WTC11 (cell line): ENCODE data around the gene EBNA1BP2. TPM values are rescaled to one million over a fixed set of nuclear protein-coding genes. Genes with fewer than 3 reads are reported as not detected.

Source experiments
- ATAC-seq: fragments of 200-7000 bp; cut with Tn5 transposase; 2 replicates; pipeline ENCODE4 v1.10.0; 2021; ENCODE audit warnings: mild to moderate bottlenecking, moderate library complexity
- CTCF ChIA-PET: fragments of 300-600 bp; sonication (Branson Sonifier 250); formaldehyde crosslinking; loops from one replicate; lab custom pipeline; 2021; ENCODE audit warnings: antibody characterized with exemption; lab: Charles Lee
- POLR2A ChIA-PET: fragments of 350-600 bp; sonication (Branson Sonifier 250); formaldehyde crosslinking; loops from one replicate; lab custom pipeline; 2021; ENCODE audit warnings: antibody characterized with exemption; lab: Charles Lee
- DNase-seq: peaks from one replicate; pipeline ENCODE4 v3.0.0; 2021; ENCODE audit warnings: low spot score
- H3K27ac Mint-ChIP-seq: 2 replicates; pipeline ENCODE4 v1.8.0; 2021; ENCODE audit warnings: mixed read lengths
- H3K27me3 Mint-ChIP-seq: 2 replicates; pipeline ENCODE4 v1.8.0; 2021; ENCODE audit warnings: low read depth, mild to moderate bottlenecking, moderate library complexity, mixed read lengths
- H3K36me3 Mint-ChIP-seq: 2 replicates; pipeline ENCODE4 v1.8.0; 2021; ENCODE audit warnings: mixed read lengths
- H3K4me1 Mint-ChIP-seq: 2 replicates; pipeline ENCODE4 v1.8.0; 2022; ENCODE audit warnings: mixed read lengths
- H3K4me3 Mint-ChIP-seq: 2 replicates; pipeline ENCODE4 v1.8.0; 2021; ENCODE audit warnings: mild to moderate bottlenecking, moderate library complexity, mixed read lengths
- H3K9me3 Mint-ChIP-seq: 2 replicates; pipeline ENCODE4 v1.8.0; 2021; ENCODE audit warnings: mixed read lengths
- CBFB ChIP-seq: sonication (generic); formaldehyde crosslinking; IDR thresholded peaks from 2 replicates; pipeline ENCODE4 v1.8.1; 2022; ENCODE audit warnings: mild to moderate bottlenecking, low read depth, missing genetic modification reagents
- CDX4 ChIP-seq: fragments of 250-450 bp; sonication (Bioruptor Pico); IDR thresholded peaks from 2 replicates; pipeline ENCODE4 v1.9.0; 2021; ENCODE audit warnings: moderate library complexity, mild to moderate bottlenecking, inconsistent platforms, borderline replicate concordance
- GRHL2 ChIP-seq: fragments of 250-450 bp; sonication (Bioruptor Pico); IDR thresholded peaks from 2 replicates; pipeline ENCODE4 v1.8.0; 2022; ENCODE audit warnings: mild to moderate bottlenecking, moderate library complexity; ENCODE audit not compliant: insufficient replicate concordance, severe bottlenecking
- HMGA2 ChIP-seq: fragments of 250-450 bp; sonication (Bioruptor Pico); IDR thresholded peaks from 2 replicates; pipeline ENCODE4 v1.4.0; 2021; ENCODE audit warnings: mild to moderate bottlenecking, moderate library complexity
- NFYB ChIP-seq: sonication (generic); formaldehyde crosslinking; conservative IDR thresholded peaks from 2 replicates; pipeline ENCODE4 v1.8.0; 2022; ENCODE audit warnings: low read depth, missing genetic modification reagents
- PRDM15 ChIP-seq: sonication (generic); formaldehyde crosslinking; IDR thresholded peaks from 2 replicates; pipeline ENCODE4 v1.8.0; 2022; ENCODE audit warnings: missing genetic modification reagents
- SMAD4 ChIP-seq: sonication (generic); formaldehyde crosslinking; IDR thresholded peaks from 2 replicates; pipeline ENCODE4 v1.8.0; 2022; ENCODE audit warnings: mild to moderate bottlenecking, missing genetic modification reagents
- SOX15 ChIP-seq: fragments of 250-450 bp; sonication (Bioruptor Pico); IDR thresholded peaks from 2 replicates; pipeline ENCODE4 v1.9.0; 2021; ENCODE audit warnings: mild to moderate bottlenecking
- SP1 ChIP-seq: sonication (generic); formaldehyde crosslinking; conservative IDR thresholded peaks from 2 replicates; pipeline ENCODE4 v1.8.1; 2022; ENCODE audit warnings: missing genetic modification reagents
- TCF7 ChIP-seq: sonication (generic); formaldehyde crosslinking; IDR thresholded peaks from 2 replicates; pipeline ENCODE4 v1.8.0; 2022; ENCODE audit warnings: mild to moderate bottlenecking, low read depth, missing genetic modification reagents, moderate library complexity
- ZBTB21 ChIP-seq: sonication (generic); formaldehyde crosslinking; IDR thresholded peaks from 2 replicates; pipeline ENCODE4 v1.8.1; 2023; ENCODE audit warnings: mild to moderate bottlenecking, missing genetic modification reagents, borderline replicate concordance
- ZNF219 ChIP-seq: sonication (generic); formaldehyde crosslinking; IDR thresholded peaks from 2 replicates; pipeline ENCODE4 v1.8.0; 2023; ENCODE audit warnings: missing genetic modification reagents, mild to moderate bottlenecking, borderline replicate concordance
- ZNF232 ChIP-seq: sonication (generic); formaldehyde crosslinking; IDR thresholded peaks from 2 replicates; pipeline ENCODE4 v1.8.0; 2022; ENCODE audit warnings: mild to moderate bottlenecking, missing genetic modification reagents
- ZNF416 ChIP-seq: fragments of 250-450 bp; sonication (Bioruptor Pico); IDR thresholded peaks from 2 replicates; pipeline ENCODE4 v1.9.0; 2021; ENCODE audit warnings: mild to moderate bottlenecking, inconsistent platforms
- total RNA-seq: library from RNA; stranded (reverse); gene quantifications from 3 replicates; pipeline ENCODE4 v1.2.3, GENCODE V29; 2021
- TF ChIP-seq, protein P1 (sequence below): sonication (generic); formaldehyde crosslinking; conservative IDR thresholded peaks from 2 replicates; pipeline ENCODE4 v1.8.1; 2023; ENCODE audit warnings: mild to moderate bottlenecking, low read depth, missing genetic modification reagents, moderate library complexity
- TF ChIP-seq, protein P2 (sequence below): sonication (generic); formaldehyde crosslinking; IDR thresholded peaks from 2 replicates; pipeline ENCODE4 v1.8.1; 2022; ENCODE audit warnings: mild to moderate bottlenecking, moderate library complexity, missing genetic modification reagents
- TF ChIP-seq, protein P3 (sequence below): fragments of 250-450 bp; sonication (Bioruptor Pico); IDR thresholded peaks from 2 replicates; pipeline ENCODE4 v2.1.2; 2022; ENCODE audit warnings: mild to moderate bottlenecking, moderate library complexity
- TF ChIP-seq, protein P4 (sequence below): sonication (generic); formaldehyde crosslinking; IDR thresholded peaks from 2 replicates; pipeline ENCODE4 v1.8.1; 2023; ENCODE audit warnings: mild to moderate bottlenecking, missing genetic modification reagents, borderline replicate concordance

The EBNA1BP2 gene
- total RNA-seq, 1 experiment from 2014 or later: 93.7 TPM

GRCh38 chr1:43153443-43153842, 18.6 kb downstream of the EBNA1BP2 start:
- H3K27me3 Mint-ChIP-seq: peaks cover 10% of the 10 kb centered on the region; the same call in 1 of the 2 replicates
- no peak for ATAC-seq
- no peak overlapping the region for H3K4me3 Mint-ChIP-seq
- TF ChIP-seq HMGA2 (CRISPR knock-in tag): peak; percentile 93
- TF ChIP-seq TCF7 (CRISPR knock-in tag): no peak
- TF ChIP-seq, all 79 proteins: peak for 1
- ChIA-PET POLR2A (no interaction called here), CTCF (interaction anchor here (1.1 kb wide), 1 partner anchor 79 kb away, joined by 5 read pairs; no protein-coding TSS in a partner anchor)
- DNase-seq: no peak
- Mint-ChIP-seq H3K27ac (no peak overlapping the region), H3K4me1 (peaks cover 18% of the 10 kb centered on the region), H3K9me3 (no peaks in the 10 kb centered on the region), H3K36me3 (no peaks in the 10 kb centered on the region)

- H3K27ac Mint-ChIP-seq: no peak overlapping the region
- peaks cover 20% of the 10 kb centered on the region for H3K4me1 Mint-ChIP-seq
- CTCF ChIA-PET: interaction anchor here (0.6 to 1.2 kb wide), 3 partner anchors 79 to 240 kb away, joined by 3 to 5 read pairs (median 4); no protein-coding TSS in a partner anchor
- H3K9me3 Mint-ChIP-seq: no peaks in the 10 kb centered on the region
- ATAC-seq (peak; percentile 23; the same call in 1 of the 2 replicates), DNase-seq (no peak)
- no peak overlapping the region for H3K4me3 Mint-ChIP-seq
- POLR2A ChIA-PET: no interaction called here
- no peaks in the 10 kb centered on the region for H3K36me3 Mint-ChIP-seq
- H3K27me3 Mint-ChIP-seq: peaks cover 11% of the 10 kb centered on the region; the same call in 1 of the 2 replicates
- TF ChIP-seq, protein P1, sequence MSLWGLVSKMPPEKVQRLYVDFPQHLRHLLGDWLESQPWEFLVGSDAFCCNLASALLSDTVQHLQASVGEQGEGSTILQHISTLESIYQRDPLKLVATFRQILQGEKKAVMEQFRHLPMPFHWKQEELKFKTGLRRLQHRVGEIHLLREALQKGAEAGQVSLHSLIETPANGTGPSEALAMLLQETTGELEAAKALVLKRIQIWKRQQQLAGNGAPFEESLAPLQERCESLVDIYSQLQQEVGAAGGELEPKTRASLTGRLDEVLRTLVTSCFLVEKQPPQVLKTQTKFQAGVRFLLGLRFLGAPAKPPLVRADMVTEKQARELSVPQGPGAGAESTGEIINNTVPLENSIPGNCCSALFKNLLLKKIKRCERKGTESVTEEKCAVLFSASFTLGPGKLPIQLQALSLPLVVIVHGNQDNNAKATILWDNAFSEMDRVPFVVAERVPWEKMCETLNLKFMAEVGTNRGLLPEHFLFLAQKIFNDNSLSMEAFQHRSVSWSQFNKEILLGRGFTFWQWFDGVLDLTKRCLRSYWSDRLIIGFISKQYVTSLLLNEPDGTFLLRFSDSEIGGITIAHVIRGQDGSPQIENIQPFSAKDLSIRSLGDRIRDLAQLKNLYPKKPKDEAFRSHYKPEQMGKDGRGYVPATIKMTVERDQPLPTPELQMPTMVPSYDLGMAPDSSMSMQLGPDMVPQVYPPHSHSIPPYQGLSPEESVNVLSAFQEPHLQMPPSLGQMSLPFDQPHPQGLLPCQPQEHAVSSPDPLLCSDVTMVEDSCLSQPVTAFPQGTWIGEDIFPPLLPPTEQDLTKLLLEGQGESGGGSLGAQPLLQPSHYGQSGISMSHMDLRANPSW: no peak
- TF ChIP-seq ZNF416 (CRISPR knock-in tag): no peak
- TF ChIP-seq CDX4 (CRISPR knock-in tag): no peak
- no peak for TF ChIP-seq SMAD4
- no peak for TF ChIP-seq ZBTB21 (CRISPR knock-in tag)
- no peak for TF ChIP-seq GRHL2
- TF ChIP-seq CBFB (CRISPR knock-in tag): no peak
Measured at GRCh38 chr1:43152866-43153265, 19.2 kb downstream of the EBNA1BP2 start.

GRCh38 chr1:43149889-43150288, 22.2 kb downstream of the EBNA1BP2 start:
- Mint-ChIP-seq H3K9me3 (no peaks in the 10 kb centered on the region), H3K4me3 (no peak overlapping the region), H3K4me1 (peaks cover 19% of the 10 kb centered on the region), H3K36me3 (peaks cover 3% of the 10 kb centered on the region; the same call in 1 of the 2 replicates), H3K27ac (no peak overlapping the region), H3K27me3 (peaks cover 4% of the 10 kb centered on the region; the same call in 1 of the 2 replicates)
- POLR2A ChIA-PET: no interaction called here
- ATAC-seq (no peak), DNase-seq (no peak)
- CTCF ChIA-PET: interaction anchor here (0.5 to 1.4 kb wide), 3 partner anchors 58 to 76 kb away, joined by 3 to 4 read pairs (median 4); no protein-coding TSS in a partner anchor
- TF ChIP-seq ZNF232 (CRISPR knock-in tag) (no peak), ZNF416 (CRISPR knock-in tag) (no peak), ZNF219 (no peak), ZBTB21 (CRISPR knock-in tag) (no peak), PRDM15 (no peak), TCF7 (CRISPR knock-in tag) (no peak), NFYB (no peak), SP1 (no peak), SOX15 (CRISPR knock-in tag) (no peak)
- TF ChIP-seq, protein P2, sequence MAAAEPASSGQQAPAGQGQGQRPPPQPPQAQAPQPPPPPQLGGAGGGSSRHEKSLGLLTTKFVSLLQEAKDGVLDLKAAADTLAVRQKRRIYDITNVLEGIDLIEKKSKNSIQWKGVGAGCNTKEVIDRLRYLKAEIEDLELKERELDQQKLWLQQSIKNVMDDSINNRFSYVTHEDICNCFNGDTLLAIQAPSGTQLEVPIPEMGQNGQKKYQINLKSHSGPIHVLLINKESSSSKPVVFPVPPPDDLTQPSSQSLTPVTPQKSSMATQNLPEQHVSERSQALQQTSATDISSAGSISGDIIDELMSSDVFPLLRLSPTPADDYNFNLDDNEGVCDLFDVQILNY (CRISPR knock-in tag): no peak
- TF ChIP-seq, protein P3, sequence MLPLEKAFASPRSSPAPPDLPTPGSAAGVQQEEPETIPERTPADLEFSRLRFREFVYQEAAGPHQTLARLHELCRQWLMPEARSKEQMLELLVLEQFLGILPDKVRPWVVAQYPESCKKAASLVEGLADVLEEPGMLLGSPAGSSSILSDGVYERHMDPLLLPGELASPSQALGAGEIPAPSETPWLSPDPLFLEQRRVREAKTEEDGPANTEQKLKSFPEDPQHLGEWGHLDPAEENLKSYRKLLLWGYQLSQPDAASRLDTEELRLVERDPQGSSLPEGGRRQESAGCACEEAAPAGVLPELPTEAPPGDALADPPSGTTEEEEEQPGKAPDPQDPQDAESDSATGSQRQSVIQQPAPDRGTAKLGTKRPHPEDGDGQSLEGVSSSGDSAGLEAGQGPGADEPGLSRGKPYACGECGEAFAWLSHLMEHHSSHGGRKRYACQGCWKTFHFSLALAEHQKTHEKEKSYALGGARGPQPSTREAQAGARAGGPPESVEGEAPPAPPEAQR (CRISPR knock-in tag): no peak
- TF ChIP-seq, protein P4, sequence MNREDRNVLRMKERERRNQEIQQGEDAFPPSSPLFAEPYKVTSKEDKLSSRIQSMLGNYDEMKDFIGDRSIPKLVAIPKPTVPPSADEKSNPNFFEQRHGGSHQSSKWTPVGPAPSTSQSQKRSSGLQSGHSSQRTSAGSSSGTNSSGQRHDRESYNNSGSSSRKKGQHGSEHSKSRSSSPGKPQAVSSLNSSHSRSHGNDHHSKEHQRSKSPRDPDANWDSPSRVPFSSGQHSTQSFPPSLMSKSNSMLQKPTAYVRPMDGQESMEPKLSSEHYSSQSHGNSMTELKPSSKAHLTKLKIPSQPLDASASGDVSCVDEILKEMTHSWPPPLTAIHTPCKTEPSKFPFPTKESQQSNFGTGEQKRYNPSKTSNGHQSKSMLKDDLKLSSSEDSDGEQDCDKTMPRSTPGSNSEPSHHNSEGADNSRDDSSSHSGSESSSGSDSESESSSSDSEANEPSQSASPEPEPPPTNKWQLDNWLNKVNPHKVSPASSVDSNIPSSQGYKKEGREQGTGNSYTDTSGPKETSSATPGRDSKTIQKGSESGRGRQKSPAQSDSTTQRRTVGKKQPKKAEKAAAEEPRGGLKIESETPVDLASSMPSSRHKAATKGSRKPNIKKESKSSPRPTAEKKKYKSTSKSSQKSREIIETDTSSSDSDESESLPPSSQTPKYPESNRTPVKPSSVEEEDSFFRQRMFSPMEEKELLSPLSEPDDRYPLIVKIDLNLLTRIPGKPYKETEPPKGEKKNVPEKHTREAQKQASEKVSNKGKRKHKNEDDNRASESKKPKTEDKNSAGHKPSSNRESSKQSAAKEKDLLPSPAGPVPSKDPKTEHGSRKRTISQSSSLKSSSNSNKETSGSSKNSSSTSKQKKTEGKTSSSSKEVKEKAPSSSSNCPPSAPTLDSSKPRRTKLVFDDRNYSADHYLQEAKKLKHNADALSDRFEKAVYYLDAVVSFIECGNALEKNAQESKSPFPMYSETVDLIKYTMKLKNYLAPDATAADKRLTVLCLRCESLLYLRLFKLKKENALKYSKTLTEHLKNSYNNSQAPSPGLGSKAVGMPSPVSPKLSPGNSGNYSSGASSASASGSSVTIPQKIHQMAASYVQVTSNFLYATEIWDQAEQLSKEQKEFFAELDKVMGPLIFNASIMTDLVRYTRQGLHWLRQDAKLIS (CRISPR knock-in tag): no peak
